ENCODE results near the gene NEK9.

Gene NEK9

GRCh38 chr14:75162631-75163030 lies 35.8 kb upstream of the NEK9 start:
- TF ChIP-seq, protein P1, sequence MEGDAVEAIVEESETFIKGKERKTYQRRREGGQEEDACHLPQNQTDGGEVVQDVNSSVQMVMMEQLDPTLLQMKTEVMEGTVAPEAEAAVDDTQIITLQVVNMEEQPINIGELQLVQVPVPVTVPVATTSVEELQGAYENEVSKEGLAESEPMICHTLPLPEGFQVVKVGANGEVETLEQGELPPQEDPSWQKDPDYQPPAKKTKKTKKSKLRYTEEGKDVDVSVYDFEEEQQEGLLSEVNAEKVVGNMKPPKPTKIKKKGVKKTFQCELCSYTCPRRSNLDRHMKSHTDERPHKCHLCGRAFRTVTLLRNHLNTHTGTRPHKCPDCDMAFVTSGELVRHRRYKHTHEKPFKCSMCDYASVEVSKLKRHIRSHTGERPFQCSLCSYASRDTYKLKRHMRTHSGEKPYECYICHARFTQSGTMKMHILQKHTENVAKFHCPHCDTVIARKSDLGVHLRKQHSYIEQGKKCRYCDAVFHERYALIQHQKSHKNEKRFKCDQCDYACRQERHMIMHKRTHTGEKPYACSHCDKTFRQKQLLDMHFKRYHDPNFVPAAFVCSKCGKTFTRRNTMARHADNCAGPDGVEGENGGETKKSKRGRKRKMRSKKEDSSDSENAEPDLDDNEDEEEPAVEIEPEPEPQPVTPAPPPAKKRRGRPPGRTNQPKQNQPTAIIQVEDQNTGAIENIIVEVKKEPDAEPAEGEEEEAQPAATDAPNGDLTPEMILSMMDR (IDR thresholded peaks at IDR 0.05; ENCODE audit: unreplicated experiment in 3 of 3) = no peak
- H3K27ac Mint-ChIP-seq = no peak overlapping the region
- H3K36me3 Mint-ChIP-seq (ENCODE audit: low read depth) = no peaks in the 10 kb centered on the region
- H3K27me3 Mint-ChIP-seq (ENCODE audit: low read depth) = no peaks in the 10 kb centered on the region
- H3K4me1 Mint-ChIP-seq = peaks cover 25% of the 10 kb centered on the region
- H3K4me3 Mint-ChIP-seq = no peak overlapping the region
- H3K9me3 Mint-ChIP-seq = no peaks in the 10 kb centered on the region

GRCh38 chr14:75158843-75159614 lies 32.2 kb upstream of the NEK9 start:
- Mint-ChIP-seq H3K27ac (no peak overlapping the region), H3K36me3 (ENCODE audit: low read depth) (no peaks in the 10 kb centered on the region), H3K4me1 (peaks cover 10% of the 10 kb centered on the region), H3K4me3 (no peak overlapping the region), H3K27me3 (ENCODE audit: low read depth) (no peaks in the 10 kb centered on the region), H3K9me3 (no peaks in the 10 kb centered on the region)
- TF ChIP-seq, protein P1 (IDR thresholded peaks at IDR 0.05; ENCODE audit: unreplicated experiment in 3 of 3) = no peak

DNA sequence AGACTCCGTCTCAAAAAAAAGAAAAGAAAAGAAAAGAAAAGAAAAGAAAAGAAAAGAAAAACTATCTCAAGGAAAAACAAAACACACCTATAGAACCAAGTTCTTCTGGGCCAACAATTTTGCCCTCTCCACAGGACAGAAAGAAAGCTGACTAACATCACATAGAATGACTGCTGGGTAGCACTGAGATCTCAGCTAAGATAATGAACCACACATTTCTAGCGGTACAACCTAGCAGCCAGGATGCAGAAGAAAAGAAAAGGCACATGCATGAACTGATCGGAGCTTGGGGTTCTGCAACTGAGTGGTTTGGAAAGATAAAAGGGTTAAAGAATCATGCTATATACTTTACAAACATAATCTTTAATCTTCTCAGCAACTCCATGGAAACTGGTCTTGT lies 30.1 kb upstream of the NEK9 start:
- no peaks in the 10 kb centered on the region for H3K9me3 Mint-ChIP-seq
- no peaks in the 10 kb centered on the region for H3K27me3 Mint-ChIP-seq (ENCODE audit: low read depth)
- no peak overlapping the region for H3K4me3 Mint-ChIP-seq
- TF ChIP-seq, protein P1 (IDR thresholded peaks at IDR 0.05; ENCODE audit: unreplicated experiment in 3 of 3) = no peak
- H3K4me1 Mint-ChIP-seq = peaks cover 10% of the 10 kb centered on the region
- peak overlapping the region in 1 of 3 experiments; percentile 45 for H3K27ac Mint-ChIP-seq
- peaks cover 4% of the 10 kb centered on the region for H3K36me3 Mint-ChIP-seq (ENCODE audit: low read depth)

DNA sequence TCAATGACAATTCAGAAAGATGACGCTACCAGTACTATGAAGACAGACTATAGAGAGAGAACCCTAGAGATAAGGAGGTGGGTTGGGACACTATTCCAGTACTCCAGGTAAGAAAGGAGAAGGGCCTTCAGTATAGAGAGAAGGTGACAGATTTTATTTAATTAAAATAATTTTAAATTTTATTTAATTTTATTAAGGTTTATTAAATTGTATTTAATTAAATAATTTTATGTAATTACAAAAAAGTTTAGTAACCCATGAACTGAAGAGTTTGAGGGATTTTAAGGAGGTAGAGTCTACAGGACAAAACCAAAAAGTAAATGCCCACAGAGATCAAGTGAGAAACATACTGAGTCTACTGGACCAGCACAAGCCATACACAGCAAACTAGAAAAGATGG lies 29.3 kb upstream of the NEK9 start:
- TF ChIP-seq, protein P1 (IDR thresholded peaks at IDR 0.05; ENCODE audit: unreplicated experiment in 3 of 3) = no peak
- H3K4me1 Mint-ChIP-seq = peaks cover 10% of the 10 kb centered on the region

DNA sequence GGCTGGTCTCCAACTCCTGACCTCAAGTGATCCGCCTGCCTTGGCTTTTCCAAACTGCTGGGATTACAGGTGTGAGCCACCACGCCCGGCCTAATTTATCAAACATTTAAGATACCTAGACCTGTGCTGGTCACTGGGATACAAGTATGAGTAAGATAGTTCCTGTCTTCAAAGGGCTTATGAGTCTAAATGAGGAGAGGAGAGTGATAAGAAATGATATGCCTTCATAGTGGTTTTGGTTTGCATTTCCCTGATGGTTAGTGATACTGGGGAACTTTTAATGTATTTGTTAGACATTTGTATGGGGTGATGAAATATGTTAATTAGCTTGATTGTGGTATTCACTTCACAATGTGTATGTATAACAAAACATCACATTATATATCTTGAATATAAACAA lies 28.3 kb upstream of the NEK9 start:
- H3K36me3 Mint-ChIP-seq (ENCODE audit: low read depth) = peaks cover 11% of the 10 kb centered on the region
- H3K9me3 Mint-ChIP-seq = no peaks in the 10 kb centered on the region
- TF ChIP-seq, protein P1 (IDR thresholded peaks at IDR 0.05; ENCODE audit: unreplicated experiment in 3 of 3) = no peak
- peaks cover 10% of the 10 kb centered on the region for H3K4me1 Mint-ChIP-seq
- H3K27me3 Mint-ChIP-seq (ENCODE audit: low read depth) = no peaks in the 10 kb centered on the region
- H3K27ac Mint-ChIP-seq = no peak overlapping the region
- no peak overlapping the region for H3K4me3 Mint-ChIP-seq

More for the DNA sequence above, 29.3 kb upstream of the NEK9 start:
- no peak overlapping the region for H3K27ac Mint-ChIP-seq
- no peaks in the 10 kb centered on the region for H3K27me3 Mint-ChIP-seq (ENCODE audit: low read depth)
- no peak overlapping the region for H3K4me3 Mint-ChIP-seq
- H3K36me3 Mint-ChIP-seq (ENCODE audit: low read depth) = peaks cover 10% of the 10 kb centered on the region
- no peaks in the 10 kb centered on the region for H3K9me3 Mint-ChIP-seq

DNA sequence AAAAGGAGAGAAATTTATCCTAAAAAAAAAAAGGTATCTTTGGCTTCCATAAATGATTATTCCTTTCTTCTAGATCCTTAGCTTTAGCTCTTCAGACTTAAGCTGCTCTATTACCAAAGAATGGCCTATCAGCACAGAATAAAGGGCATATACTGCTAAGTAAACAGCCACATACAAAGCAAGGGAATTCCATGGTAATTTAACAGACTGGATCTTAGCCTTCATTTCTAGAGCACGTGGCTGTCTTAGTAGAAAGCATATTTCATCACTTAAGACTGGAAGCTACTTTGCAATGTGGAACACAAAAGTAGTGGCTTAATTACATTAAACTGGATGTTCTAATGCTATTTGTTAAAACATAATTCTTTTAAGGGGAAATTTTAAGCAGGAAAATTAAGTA lies 26.4 kb upstream of the NEK9 start:
- Mint-ChIP-seq H3K4me1 (peaks cover 14% of the 10 kb centered on the region), H3K27me3 (ENCODE audit: low read depth) (no peaks in the 10 kb centered on the region), H3K9me3 (no peaks in the 10 kb centered on the region), H3K27ac (no peak overlapping the region), H3K36me3 (ENCODE audit: low read depth) (peaks cover 24% of the 10 kb centered on the region), H3K4me3 (no peak overlapping the region)
- TF ChIP-seq, protein P1 (IDR thresholded peaks at IDR 0.05; ENCODE audit: unreplicated experiment in 3 of 3) = no peak
